ENCODE data around the gene PPCS. TPM values are rescaled to one million over a fixed set of nuclear protein-coding genes. Genes with fewer than 3 reads are reported as not detected.

The PPCS gene
- total RNA-seq, 1 experiment from 2014 or later: 35.1 TPM

DNA sequence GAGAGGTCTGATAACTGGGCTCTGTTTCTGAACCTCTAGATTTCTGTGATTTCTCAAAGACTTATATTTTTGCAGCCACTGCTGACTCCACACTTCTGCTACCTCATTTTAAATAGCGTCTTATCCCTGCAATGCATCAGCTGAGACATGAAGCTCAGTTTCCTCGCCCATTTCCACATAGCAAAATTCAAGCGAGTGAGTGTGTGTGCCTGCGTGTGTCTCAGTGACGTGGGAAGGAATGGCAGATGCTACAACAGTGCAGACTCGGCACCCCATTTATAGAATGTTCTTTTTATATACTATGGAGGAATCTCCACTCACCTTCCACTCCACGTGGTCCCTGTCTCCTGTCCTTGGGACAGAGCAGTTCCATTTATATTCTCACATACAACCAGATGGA lies 36.2 kb upstream of the PPCS start (continued):
- TF ChIP-seq E2F1 (CRISPR knock-in tag; IDR thresholded peaks at IDR 0.05) (no peak), HMGA2 (CRISPR knock-in tag; IDR thresholded peaks at IDR 0.05) (no peak), GRHL2 (CRISPR knock-in tag; IDR thresholded peaks at IDR 0.05; ENCODE audit: insufficient replicate concordance, severe bottlenecking) (no peak), NFE2L1 (CRISPR knock-in tag; IDR thresholded peaks at IDR 0.05) (no peak)
- TF ChIP-seq, protein P1, sequence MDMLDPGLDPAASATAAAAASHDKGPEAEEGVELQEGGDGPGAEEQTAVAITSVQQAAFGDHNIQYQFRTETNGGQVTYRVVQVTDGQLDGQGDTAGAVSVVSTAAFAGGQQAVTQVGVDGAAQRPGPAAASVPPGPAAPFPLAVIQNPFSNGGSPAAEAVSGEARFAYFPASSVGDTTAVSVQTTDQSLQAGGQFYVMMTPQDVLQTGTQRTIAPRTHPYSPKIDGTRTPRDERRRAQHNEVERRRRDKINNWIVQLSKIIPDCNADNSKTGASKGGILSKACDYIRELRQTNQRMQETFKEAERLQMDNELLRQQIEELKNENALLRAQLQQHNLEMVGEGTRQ (CRISPR knock-in tag; IDR thresholded peaks at IDR 0.05): no peak

DNA sequence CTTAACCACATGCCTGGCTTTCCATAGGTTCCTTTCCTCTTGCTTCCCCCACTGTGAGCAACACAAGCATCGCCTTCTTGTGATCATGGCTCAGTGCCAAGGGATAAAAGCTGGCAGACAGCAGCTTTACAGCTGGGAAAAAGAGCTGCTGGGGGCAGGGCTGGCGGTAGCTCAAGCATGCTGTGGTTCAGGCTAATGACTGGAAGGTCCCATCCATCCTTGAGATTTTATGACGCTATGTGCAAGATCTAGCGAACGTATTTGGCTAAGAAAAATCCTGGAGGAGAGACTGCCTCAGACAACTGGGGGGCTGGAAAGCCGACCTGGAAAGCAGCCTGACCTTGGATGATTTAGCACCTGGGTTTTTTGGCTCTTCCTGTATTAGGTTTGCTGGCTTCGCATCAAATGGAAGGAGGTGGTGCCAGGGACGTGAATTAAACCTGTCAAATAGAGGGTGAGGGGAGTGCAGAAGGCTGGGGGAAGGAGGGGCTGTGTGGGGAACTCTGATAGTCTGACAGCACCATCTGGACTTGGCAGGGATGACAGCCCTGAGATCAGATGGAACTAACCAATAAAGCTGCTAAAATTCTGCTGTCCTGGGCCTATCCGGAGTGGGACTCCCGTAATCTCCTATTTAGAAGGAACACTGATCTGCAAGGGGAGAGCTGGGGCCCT lies 35.3 kb upstream of the PPCS start:
- no peak for DNase-seq (ENCODE audit: low spot score)
- H3K27me3 Mint-ChIP-seq (ENCODE audit: low read depth): no peaks in the 10 kb centered on the region
- no peak overlapping the region for H3K4me3 Mint-ChIP-seq
- peaks cover 40% of the 10 kb centered on the region for H3K4me1 Mint-ChIP-seq
- ChIA-PET CTCF (no interaction called here), POLR2A (no interaction called here)
- H3K9me3 Mint-ChIP-seq: 0 out of 2 replicates have a peak, but pooled peaks cover 4% of the 10 kb centered on the region
- no peak for ATAC-seq
- H3K36me3 Mint-ChIP-seq: no peaks in the 10 kb centered on the region
- H3K27ac Mint-ChIP-seq: no peak overlapping the region
- TF ChIP-seq E2F5 (CRISPR knock-in tag; IDR thresholded peaks at IDR 0.05): no peak
- no peak for TF ChIP-seq NR2C2 (CRISPR knock-in tag; IDR thresholded peaks at IDR 0.05)
- TF ChIP-seq SMAD4 (CRISPR knock-in tag; IDR thresholded peaks at IDR 0.05): no peak
- TF ChIP-seq GTF2I (CRISPR knock-in tag; conservative IDR thresholded peaks at IDR 0.05): no peak
- no peak for TF ChIP-seq MXD4 (CRISPR knock-in tag; IDR thresholded peaks at IDR 0.05; ENCODE audit: borderline replicate concordance)
- TF ChIP-seq FOXP1 (CRISPR knock-in tag; IDR thresholded peaks at IDR 0.05; ENCODE audit: borderline replicate concordance): no peak
- TF ChIP-seq, protein P2, sequence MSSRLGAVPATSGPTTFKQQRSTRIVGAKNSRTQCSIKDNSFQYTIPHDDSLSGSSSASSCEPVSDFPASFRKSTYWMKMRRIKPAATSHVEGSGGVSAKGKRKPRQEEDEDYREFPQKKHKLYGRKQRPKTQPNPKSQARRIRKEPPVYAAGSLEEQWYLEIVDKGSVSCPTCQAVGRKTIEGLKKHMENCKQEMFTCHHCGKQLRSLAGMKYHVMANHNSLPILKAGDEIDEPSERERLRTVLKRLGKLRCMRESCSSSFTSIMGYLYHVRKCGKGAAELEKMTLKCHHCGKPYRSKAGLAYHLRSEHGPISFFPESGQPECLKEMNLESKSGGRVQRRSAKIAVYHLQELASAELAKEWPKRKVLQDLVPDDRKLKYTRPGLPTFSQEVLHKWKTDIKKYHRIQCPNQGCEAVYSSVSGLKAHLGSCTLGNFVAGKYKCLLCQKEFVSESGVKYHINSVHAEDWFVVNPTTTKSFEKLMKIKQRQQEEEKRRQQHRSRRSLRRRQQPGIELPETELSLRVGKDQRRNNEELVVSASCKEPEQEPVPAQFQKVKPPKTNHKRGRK (CRISPR knock-in tag; IDR thresholded peaks at IDR 0.05; ENCODE audit: borderline replicate concordance): no peak
- TF ChIP-seq ARID4B (CRISPR knock-in tag; IDR thresholded peaks at IDR 0.05; ENCODE audit: borderline replicate concordance): no peak
- TF ChIP-seq MYBL2 (CRISPR knock-in tag; IDR thresholded peaks at IDR 0.05): no peak
- TF ChIP-seq, protein P3, sequence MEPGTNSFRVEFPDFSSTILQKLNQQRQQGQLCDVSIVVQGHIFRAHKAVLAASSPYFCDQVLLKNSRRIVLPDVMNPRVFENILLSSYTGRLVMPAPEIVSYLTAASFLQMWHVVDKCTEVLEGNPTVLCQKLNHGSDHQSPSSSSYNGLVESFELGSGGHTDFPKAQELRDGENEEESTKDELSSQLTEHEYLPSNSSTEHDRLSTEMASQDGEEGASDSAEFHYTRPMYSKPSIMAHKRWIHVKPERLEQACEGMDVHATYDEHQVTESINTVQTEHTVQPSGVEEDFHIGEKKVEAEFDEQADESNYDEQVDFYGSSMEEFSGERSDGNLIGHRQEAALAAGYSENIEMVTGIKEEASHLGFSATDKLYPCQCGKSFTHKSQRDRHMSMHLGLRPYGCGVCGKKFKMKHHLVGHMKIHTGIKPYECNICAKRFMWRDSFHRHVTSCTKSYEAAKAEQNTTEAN (CRISPR knock-in tag; IDR thresholded peaks at IDR 0.05): no peak
- no peak for TF ChIP-seq ZSCAN18 (CRISPR knock-in tag; IDR thresholded peaks at IDR 0.05)
- no peak for TF ChIP-seq JUN (CRISPR knock-in tag; IDR thresholded peaks at IDR 0.05)
- no peak for TF ChIP-seq SOX15 (CRISPR knock-in tag; IDR thresholded peaks at IDR 0.05)
- TF ChIP-seq SMAD3 (CRISPR knock-in tag; IDR thresholded peaks at IDR 0.05; ENCODE audit: borderline replicate concordance): no peak
- TF ChIP-seq ZBTB21 (CRISPR knock-in tag; IDR thresholded peaks at IDR 0.05; ENCODE audit: borderline replicate concordance): no peak
- TF ChIP-seq, protein P4, sequence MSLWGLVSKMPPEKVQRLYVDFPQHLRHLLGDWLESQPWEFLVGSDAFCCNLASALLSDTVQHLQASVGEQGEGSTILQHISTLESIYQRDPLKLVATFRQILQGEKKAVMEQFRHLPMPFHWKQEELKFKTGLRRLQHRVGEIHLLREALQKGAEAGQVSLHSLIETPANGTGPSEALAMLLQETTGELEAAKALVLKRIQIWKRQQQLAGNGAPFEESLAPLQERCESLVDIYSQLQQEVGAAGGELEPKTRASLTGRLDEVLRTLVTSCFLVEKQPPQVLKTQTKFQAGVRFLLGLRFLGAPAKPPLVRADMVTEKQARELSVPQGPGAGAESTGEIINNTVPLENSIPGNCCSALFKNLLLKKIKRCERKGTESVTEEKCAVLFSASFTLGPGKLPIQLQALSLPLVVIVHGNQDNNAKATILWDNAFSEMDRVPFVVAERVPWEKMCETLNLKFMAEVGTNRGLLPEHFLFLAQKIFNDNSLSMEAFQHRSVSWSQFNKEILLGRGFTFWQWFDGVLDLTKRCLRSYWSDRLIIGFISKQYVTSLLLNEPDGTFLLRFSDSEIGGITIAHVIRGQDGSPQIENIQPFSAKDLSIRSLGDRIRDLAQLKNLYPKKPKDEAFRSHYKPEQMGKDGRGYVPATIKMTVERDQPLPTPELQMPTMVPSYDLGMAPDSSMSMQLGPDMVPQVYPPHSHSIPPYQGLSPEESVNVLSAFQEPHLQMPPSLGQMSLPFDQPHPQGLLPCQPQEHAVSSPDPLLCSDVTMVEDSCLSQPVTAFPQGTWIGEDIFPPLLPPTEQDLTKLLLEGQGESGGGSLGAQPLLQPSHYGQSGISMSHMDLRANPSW (CRISPR knock-in tag; conservative IDR thresholded peaks at IDR 0.05; ENCODE audit: low read depth): no peak
- TF ChIP-seq ESRRA (CRISPR knock-in tag; IDR thresholded peaks at IDR 0.05; ENCODE audit: borderline replicate concordance): no peak

Measured in WTC11 (cell line).